OCI-LY3 (cell line): Measurements from ENCODE around the gene ACIN1.
A peak's percentile ranks its signal among the peaks of the same experiment; 100 is the strongest.

Experiments
- H2AFZ ChIP-seq: fragments of 200-600, 300-600 bp; shearing (Covaris generic); 2 replicates; pipeline ENCODE4 v1.6.0; 2014; ENCODE audit warnings: antibody characterized with exemption, low read depth, low read length
- H3K27ac ChIP-seq: fragments of 200-600, 300-600 bp; sonication (generic); 2 replicates; pipeline ENCODE4 v1.5.1; 2014; ENCODE audit warnings: mild to moderate bottlenecking, low read length, moderate library complexity, mixed read lengths
- H3K27me3 ChIP-seq: fragments of 200-600, 300-600 bp; sonication (generic); 2 replicates; pipeline ENCODE4 v1.6.1; 2014; ENCODE audit warnings: low read depth, low read length, mixed read lengths
- H3K36me3 ChIP-seq: fragments of 200-600, 300-600 bp; sonication (generic); replicated peaks from 2 replicates; pipeline ENCODE3; 2014; ENCODE audit warnings: low read depth, low read length, mixed read lengths
- H3K4me1 ChIP-seq: fragments of 300-600, 200-600 bp; sonication (generic); 2 replicates; pipeline ENCODE4 v1.6.1; 2014; ENCODE audit warnings: low read length, mixed read lengths
- H3K4me2 ChIP-seq: fragments of 200-600, 300-600 bp; sonication (generic); 2 replicates; pipeline ENCODE4 v1.6.1; 2014; ENCODE audit warnings: low read length, mixed read lengths
- H3K4me3 ChIP-seq: fragments of 300-600, 200-600 bp; sonication (generic); 2 replicates; pipeline ENCODE4 v1.5.1; 2014; ENCODE audit warnings: antibody characterized with exemption, mild to moderate bottlenecking, low read length, moderate library complexity
- H3K79me2 ChIP-seq: fragments of 300-600, 200-600 bp; shearing (Covaris generic); 2 replicates; pipeline ENCODE4 v1.6.1; 2014; ENCODE audit warnings: mild to moderate bottlenecking, low read length, mixed read lengths
- H3K9ac ChIP-seq: fragments of 300-600, 200-600 bp; shearing (Covaris generic); 2 replicates; pipeline ENCODE4 v1.6.0; 2014; ENCODE audit warnings: mild to moderate bottlenecking, low read length, moderate library complexity
- H3K9me3 ChIP-seq: fragments of 200-600, 300-600 bp; shearing (Covaris generic); 2 replicates; pipeline ENCODE4 v1.6.1; 2014; ENCODE audit warnings: low read length, mixed read lengths; ENCODE audit not compliant: insufficient read depth
- H4K20me1 ChIP-seq: fragments of 200-600, 300-600 bp; sonication (generic); 2 replicates; pipeline ENCODE4 v1.6.1; 2016; ENCODE audit warnings: low read length, mixed read lengths; ENCODE audit not compliant: insufficient read depth
- CTCF ChIP-seq: fragments of 200-600, 300-600 bp; sonication (generic); IDR thresholded peaks from 2 replicates; pipeline ENCODE4 v1.5.1; 2014; ENCODE audit warnings: antibody characterized with exemption, low read length, low read depth
- EZH2phosphoT487 ChIP-seq: fragments of 200-600 bp; shearing (Covaris generic); IDR thresholded peaks from 2 replicates; pipeline ENCODE4 v1.6.1; 2018; ENCODE audit warnings: antibody characterized with exemption, mixed run types, low read depth

Gene ACIN1

GRCh38 chr14:23067847-23068788, 26.8 kb downstream of the ACIN1 start:
- no peak overlapping the region for H2AFZ ChIP-seq
- H3K9me3 ChIP-seq: no peaks in the 10 kb centered on the region
- no peak overlapping the region for H3K4me3 ChIP-seq
- H3K36me3 ChIP-seq: peaks cover 57% of the 10 kb centered on the region
- TF ChIP-seq CTCF (no peak), EZH2phosphoT487 (no peak)
- peak overlapping the region; percentile 23; the same call in 1 of the 2 replicates for H3K4me2 ChIP-seq
- H3K27me3 ChIP-seq: no peaks in the 10 kb centered on the region
- H3K9ac ChIP-seq: no peak overlapping the region
- no peak overlapping the region for H3K27ac ChIP-seq
- peaks cover 24% of the 10 kb centered on the region for H3K4me1 ChIP-seq
- H4K20me1 ChIP-seq: peaks cover 12% of the 10 kb centered on the region
- peaks cover 61% of the 10 kb centered on the region for H3K79me2 ChIP-seq

GRCh38 chr14:23066855-23067744, 27.8 kb downstream of the ACIN1 start:
- Histone ChIP-seq H3K27me3 (no peaks in the 10 kb centered on the region), H3K4me2 (no peak overlapping the region), H3K79me2 (peaks cover 61% of the 10 kb centered on the region), H3K9me3 (no peaks in the 10 kb centered on the region), H3K27ac (no peak overlapping the region), H3K4me1 (peaks cover 24% of the 10 kb centered on the region), H3K9ac (no peak overlapping the region), H2AFZ (no peak overlapping the region), H4K20me1 (peaks cover 12% of the 10 kb centered on the region), H3K36me3 (peaks cover 59% of the 10 kb centered on the region), H3K4me3 (no peak overlapping the region)
- no peak for TF ChIP-seq CTCF
- TF ChIP-seq EZH2phosphoT487: no peak

GRCh38 chr14:23066368-23066767, 28.6 kb downstream of the ACIN1 start:
- H3K27ac ChIP-seq: no peak overlapping the region
- peaks cover 18% of the 10 kb centered on the region; the same call in 1 of the 2 replicates for H3K4me1 ChIP-seq
- no peak for TF ChIP-seq CTCF
- no peak for TF ChIP-seq EZH2phosphoT487
- H3K9me3 ChIP-seq: no peaks in the 10 kb centered on the region
- peaks cover 62% of the 10 kb centered on the region for H3K36me3 ChIP-seq
- H3K27me3 ChIP-seq: no peaks in the 10 kb centered on the region
- H3K4me3 ChIP-seq: no peak overlapping the region
- H4K20me1 ChIP-seq: peaks cover 12% of the 10 kb centered on the region
- H2AFZ ChIP-seq: no peak overlapping the region
- peaks cover 54% of the 10 kb centered on the region for H3K79me2 ChIP-seq
- H3K4me2 ChIP-seq: no peak overlapping the region
- H3K9ac ChIP-seq: no peak overlapping the region

- Histone ChIP-seq H3K9me3 (no peaks in the 10 kb centered on the region), H3K27me3 (no peaks in the 10 kb centered on the region), H2AFZ (no peak overlapping the region), H3K79me2 (peaks cover 29% of the 10 kb centered on the region), H3K4me2 (no peak overlapping the region), H4K20me1 (peaks cover 10% of the 10 kb centered on the region), H3K4me1 (0 out of 2 replicates have a peak, but pooled peaks cover under 1% of the 10 kb centered on the region), H3K27ac (no peak overlapping the region), H3K9ac (no peak overlapping the region), H3K36me3 (peaks cover 76% of the 10 kb centered on the region), H3K4me3 (no peak overlapping the region)
- TF ChIP-seq EZH2phosphoT487 (no peak), CTCF (no peak)
Observed at GRCh38 chr14:23063601-23064000, 31.3 kb downstream of the ACIN1 start.
